Measurements from ENCODE around the gene SMIM45.

Gene SMIM45

DNA sequence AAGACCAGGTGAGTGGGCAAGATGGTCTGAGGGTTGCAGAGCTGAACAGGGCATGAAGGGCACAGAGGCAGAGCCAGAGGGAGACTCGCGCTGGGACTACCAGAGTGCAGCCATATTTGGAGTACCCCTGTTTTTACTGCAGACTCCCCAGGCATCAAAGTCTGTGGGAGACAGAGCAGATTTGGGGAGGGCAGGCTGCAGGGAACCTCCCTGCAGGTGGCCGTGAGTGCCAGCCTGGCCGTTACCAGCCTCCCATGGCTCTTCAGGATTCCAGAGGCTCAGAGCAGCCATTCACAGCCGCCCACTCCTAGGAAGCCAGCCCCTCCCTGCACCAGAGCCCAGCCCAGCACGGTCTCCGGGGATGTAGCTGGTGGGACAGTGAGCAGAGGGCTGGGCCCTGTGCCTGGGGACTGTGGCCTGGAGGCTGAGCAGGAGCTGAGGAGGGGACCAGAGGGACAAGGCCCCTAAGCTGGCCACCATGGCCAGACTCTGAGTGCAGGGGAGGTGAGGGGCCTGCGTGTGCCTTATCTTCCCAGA lies 17.2 kb downstream of the SMIM45 start, which contains the start of gene SEPTIN3:
Gene SEPTIN3, plus strand, starts transcription at position 334 of the 537 bp plus-strand sequence. CDS start 2,050 bp downstream, outside the sequence.
- Histone ChIP-seq H3K4me1 (ENCODE audit: control insufficient read depth in 1 of 2, insufficient read depth in 1 of 2, low read depth in 1 of 2, low read length in 1 of 2) (no peaks in the 10 kb centered on the region), H3K27ac (no peak within 1 kb of the TSS)

DNA sequence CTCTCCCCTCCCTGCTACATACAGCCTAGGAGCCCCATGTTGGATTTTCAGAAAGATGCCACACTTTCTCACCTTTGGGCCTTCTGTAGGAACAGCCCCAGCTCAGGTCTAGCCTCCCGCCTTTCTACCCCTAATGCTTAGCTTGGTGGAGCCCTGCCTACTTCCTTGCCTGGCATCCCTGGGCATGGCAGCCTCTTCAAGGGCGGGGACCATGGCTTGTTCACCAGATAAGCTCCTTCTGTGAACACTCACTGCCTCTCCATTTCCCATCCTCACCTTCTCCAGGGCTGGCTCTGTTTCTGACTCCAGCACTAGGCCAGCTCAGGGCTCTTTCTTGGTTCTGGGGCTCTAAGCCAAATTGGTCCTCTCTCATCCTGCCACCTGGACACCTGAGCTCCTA lies 18.7 kb downstream of the SMIM45 start:
- H3K36me3 ChIP-seq: no peaks in the 10 kb centered on the region
- no peak overlapping the region for H3K4me3 ChIP-seq (ENCODE audit: low read depth in 1 of 2, low read length in 1 of 2)
- H3K9me3 ChIP-seq: no peaks in the 10 kb centered on the region
- H3K27ac ChIP-seq: no peak overlapping the region
- no peak for TF ChIP-seq CTCF (IDR thresholded peaks at IDR 0.05)
- peaks cover 47% of the 10 kb centered on the region for H3K27me3 ChIP-seq
- no peaks in the 10 kb centered on the region for H3K4me1 ChIP-seq (ENCODE audit: control insufficient read depth in 1 of 2, insufficient read depth in 1 of 2, low read depth in 1 of 2, low read length in 1 of 2)

More for the DNA sequence above, 17.2 kb downstream of the SMIM45 start, which contains the start of gene SEPTIN3:
- TF ChIP-seq CTCF (IDR thresholded peaks at IDR 0.05): no peak
- Histone ChIP-seq H3K4me3 (ENCODE audit: low read depth in 1 of 2, low read length in 1 of 2) (no peak within 1 kb of the TSS), H3K27me3 (peaks cover 33% of the 10 kb centered on the region), H3K36me3 (no peaks in the 10 kb centered on the region), H3K9me3 (no peaks in the 10 kb centered on the region)

DNA sequence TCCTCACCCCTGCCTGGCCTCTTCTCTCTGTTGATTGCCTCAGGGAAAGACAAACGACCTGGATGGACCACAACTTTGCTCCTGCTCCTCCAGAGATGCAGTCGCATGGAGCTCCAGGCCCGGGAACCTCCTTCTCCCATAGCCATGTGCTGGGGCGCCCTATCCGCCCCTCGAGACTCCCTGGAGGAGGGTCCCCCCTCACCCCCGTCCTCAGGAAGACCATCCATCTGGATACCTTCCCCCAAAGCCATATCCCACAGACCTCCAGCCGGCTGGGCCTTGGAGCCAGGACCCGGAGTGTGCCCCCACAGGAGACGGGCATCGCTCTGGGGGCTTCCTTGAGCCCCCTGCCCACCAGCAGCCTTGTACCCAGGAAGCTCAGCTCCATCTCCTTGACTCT lies 19.5 kb downstream of the SMIM45 start:
- Histone ChIP-seq H3K9me3 (no peaks in the 10 kb centered on the region), H3K36me3 (no peaks in the 10 kb centered on the region), H3K4me3 (ENCODE audit: low read depth in 1 of 2, low read length in 1 of 2) (no peak overlapping the region), H3K27me3 (peaks cover 55% of the 10 kb centered on the region), H3K27ac (no peak overlapping the region), H3K4me1 (ENCODE audit: control insufficient read depth in 1 of 2, insufficient read depth in 1 of 2, low read depth in 1 of 2, low read length in 1 of 2) (peaks cover 0 to 3% of the 10 kb centered on the region in 2 experiments)
- TF ChIP-seq CTCF (IDR thresholded peaks at IDR 0.05): no peak

- H3K4me1 ChIP-seq (ENCODE audit: control insufficient read depth in 1 of 2, insufficient read depth in 1 of 2, low read depth in 1 of 2, low read length in 1 of 2): peaks cover 6 to 11% of the 10 kb centered on the region in 2 experiments
- no peak overlapping the region for H3K27ac ChIP-seq
- H3K9me3 ChIP-seq: no peaks in the 10 kb centered on the region
- H3K36me3 ChIP-seq: no peaks in the 10 kb centered on the region
- H3K27me3 ChIP-seq: peaks cover 88% of the 10 kb centered on the region
- TF ChIP-seq CTCF (IDR thresholded peaks at IDR 0.05): no peak
- no peak overlapping the region for H3K4me3 ChIP-seq (ENCODE audit: low read depth in 1 of 2, low read length in 1 of 2)
These were observed 22.8 kb downstream of the SMIM45 start for GRCh38 chr22:41974691-41975290.

DNA sequence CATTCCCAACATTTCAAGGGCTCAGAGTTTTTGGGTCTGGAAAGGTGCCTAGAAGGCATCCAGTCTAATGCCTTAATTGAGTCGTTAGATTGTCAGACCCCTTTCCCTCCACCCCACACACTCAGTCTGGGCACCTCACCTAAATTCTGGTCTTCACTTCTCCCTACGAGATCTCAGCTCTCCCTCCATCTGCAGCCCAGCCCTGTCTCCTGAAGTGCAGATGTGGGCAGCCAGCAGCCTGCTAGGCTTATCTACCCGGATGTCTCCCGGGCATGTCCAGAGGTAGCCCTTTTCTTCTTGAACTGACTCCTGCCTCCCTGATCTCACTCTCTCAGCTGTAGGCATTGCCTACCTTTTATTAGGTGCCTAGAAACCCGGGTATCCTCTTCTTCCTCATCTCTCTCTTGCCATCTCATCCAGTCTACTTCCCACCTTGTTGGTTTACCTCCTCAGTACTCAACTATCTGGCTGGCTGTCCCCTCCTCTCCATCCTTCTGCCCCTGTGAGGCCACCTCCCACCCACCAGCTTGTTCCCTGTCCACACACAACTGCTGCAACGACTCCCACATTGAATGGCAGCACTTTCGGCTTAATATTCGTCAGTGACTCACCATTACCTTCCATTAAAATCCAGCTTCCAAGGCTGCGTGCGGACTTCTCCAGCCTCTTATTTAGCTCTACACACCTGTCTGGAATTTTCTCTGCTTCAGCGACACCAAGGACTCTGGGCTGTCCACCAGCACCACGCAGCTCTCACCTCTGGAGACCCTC lies 23.5 kb downstream of the SMIM45 start:
- H3K27ac ChIP-seq: no peak overlapping the region
- H3K4me3 ChIP-seq (ENCODE audit: low read depth in 1 of 2, low read length in 1 of 2): no peak overlapping the region
- TF ChIP-seq CTCF (IDR thresholded peaks at IDR 0.05): no peak
- H3K36me3 ChIP-seq: no peaks in the 10 kb centered on the region
- peaks cover 90% of the 10 kb centered on the region for H3K27me3 ChIP-seq
- no peaks in the 10 kb centered on the region for H3K9me3 ChIP-seq
- H3K4me1 ChIP-seq (ENCODE audit: control insufficient read depth in 1 of 2, insufficient read depth in 1 of 2, low read depth in 1 of 2, low read length in 1 of 2): peaks cover 6 to 11% of the 10 kb centered on the region in 2 experiments

Data from neutrophil (primary cell).